Small intestine (tissue), 16 donors: Measurements from ENCODE around the gene NR1H2. TPM values are rescaled to one million over a fixed set of nuclear protein-coding genes. Genes with fewer than 3 reads are reported as not detected.

Source experiments
- DNase-seq, 2 donors: peaks; one replicate each; pipeline versions ENCODE4 v3.0.0 to v3.0.0-alpha.2; 2013
- FAIRE-seq: peaks from 2 replicates; lab custom pipeline; 2012; peaks lifted over from hg19 to GRCh38; lab: Jason Lieb, UNC
- H3K27ac ChIP-seq, 3 donors: one replicate each; pipeline ENCODE4 v1.5.1; 2013; ENCODE audit warnings: low read length in 2 of 3, mild to moderate bottlenecking in 2 of 3, control low read depth in 1 of 3, inconsistent platforms in 1 of 3, low read depth in 1 of 3, moderate library complexity in 1 of 3
- H3K27me3 ChIP-seq, 3 donors: one replicate each; pipeline ENCODE4 v1.6.1; 2013; ENCODE audit warnings: low read length in 3 of 3, inconsistent platforms in 1 of 3; ENCODE audit not compliant: control insufficient read depth in 3 of 3, insufficient read depth in 3 of 3
- H3K36me3 ChIP-seq, 3 donors: one replicate each; pipeline ENCODE4 v1.6.1; 2013; ENCODE audit warnings: low read length in 3 of 3, inconsistent platforms in 1 of 3, low read depth in 1 of 3, mild to moderate bottlenecking in 1 of 3, moderate library complexity in 1 of 3; ENCODE audit not compliant: control insufficient read depth in 3 of 3, insufficient read depth in 2 of 3
- H3K4me1 ChIP-seq, 3 donors: one replicate each; pipeline ENCODE4 v1.6.1; 2013; ENCODE audit warnings: low read length in 2 of 3, inconsistent platforms in 1 of 3, low read depth in 1 of 3, mild to moderate bottlenecking in 1 of 3, moderate library complexity in 1 of 3; ENCODE audit not compliant: control insufficient read depth in 3 of 3, insufficient read depth in 2 of 3
- H3K4me3 ChIP-seq, 3 donors: one replicate each; pipeline ENCODE4 v1.5.1; 2013; ENCODE audit warnings: low read length in 3 of 3, control low read depth in 1 of 3, inconsistent platforms in 1 of 3, low read depth in 1 of 3, mild to moderate bottlenecking in 1 of 3, moderate library complexity in 1 of 3
- H3K9me3 ChIP-seq, 2 donors: one replicate each; pipeline ENCODE4 v1.6.1; 2013; ENCODE audit warnings: low read depth in 1 of 2, low read length in 1 of 2; ENCODE audit not compliant: control insufficient read depth in 2 of 2, insufficient read depth in 1 of 2
- WGBS, 3 donors: extraction: QIAGEN DNeasy Blood & Tissue Kit; methylation state at CpG; one replicate each; pipeline ENCODE4 v1.1.7; 2013; 5-methylcytosine and 5-hydroxymethylcytosine counted together
- long read RNA-seq, 10 donors: transcript quantifications; one replicate each; lab custom pipeline, GENCODE V29; 2026
- polyA plus RNA-seq, 4 donors: library from polyadenylated mRNA; stranded (reverse) in 3 of 4; unstranded in 1 of 4; fragments of 200-250 nt in 3 of 4; fragments of 120-200 nt in 1 of 4; gene quantifications; one replicate each; pipeline versions ENCODE4 v1.2.1 to v1.2.3, GENCODE V29; 2013
- donor health status: healthy with polysubstance abuse.
- donor health status: control.
- donor health status: control.
- donor health status: Bipolar disorder and iron deficiency.
- donor health status: healthy.

NR1H2 gene
- polyA plus RNA-seq, result 10 to 100 TPM; 40.4 to 78.4 (median 62.7) TPM
- long read RNA-seq, donor 1, transcript NR1H2-201 (10 exons, 1,998 nt), result major isoform, 22 of 56 reads
- long read RNA-seq, donor 1, partial matches to known transcripts, result 14 of 56 reads
- long read RNA-seq, donor 1, other reads (novel, unspliced or antisense), result 15 of 56 reads
- long read RNA-seq, donor 2, partial matches to known transcripts, result 0 of 6 reads
- long read RNA-seq, donor 2, other reads (novel, unspliced or antisense), result 0 of 6 reads
- long read RNA-seq, donor 3, partial matches to known transcripts, result 0 of 6 reads
- long read RNA-seq, donor 3, other reads (novel, unspliced or antisense), result 0 of 6 reads
- long read RNA-seq, donor 4, result 0 reads
- long read RNA-seq, donor 5, partial matches to known transcripts, result 0 of 1 reads
- long read RNA-seq, donor 5, other reads (novel, unspliced or antisense), result 0 of 1 reads
- long read RNA-seq, donor 6, transcript NR1H2-201 (10 exons, 1,998 nt), result major isoform, 14 of 15 reads
- long read RNA-seq, donor 6, partial matches to known transcripts, result 0 of 15 reads
- long read RNA-seq, donor 6, other reads (novel, unspliced or antisense), result 0 of 15 reads
- long read RNA-seq, donor 7, transcript NR1H2-201 (10 exons, 1,998 nt), result major isoform, 16 of 18 reads
- long read RNA-seq, donor 7, partial matches to known transcripts, result 0 of 18 reads
- long read RNA-seq, donor 7, other reads (novel, unspliced or antisense), result 0 of 18 reads
- long read RNA-seq, donor 8, result 0 reads
- long read RNA-seq, donor 9, partial matches to known transcripts, result 0 of 4 reads
- long read RNA-seq, donor 9, other reads (novel, unspliced or antisense), result 0 of 4 reads
- long read RNA-seq, donor 10, transcript NR1H2-201 (10 exons, 1,998 nt), result major isoform, 8 of 10 reads
- long read RNA-seq, donor 10, partial matches to known transcripts, result 0 of 10 reads
- long read RNA-seq, donor 10, other reads (novel, unspliced or antisense), result 0 of 10 reads

DNA sequence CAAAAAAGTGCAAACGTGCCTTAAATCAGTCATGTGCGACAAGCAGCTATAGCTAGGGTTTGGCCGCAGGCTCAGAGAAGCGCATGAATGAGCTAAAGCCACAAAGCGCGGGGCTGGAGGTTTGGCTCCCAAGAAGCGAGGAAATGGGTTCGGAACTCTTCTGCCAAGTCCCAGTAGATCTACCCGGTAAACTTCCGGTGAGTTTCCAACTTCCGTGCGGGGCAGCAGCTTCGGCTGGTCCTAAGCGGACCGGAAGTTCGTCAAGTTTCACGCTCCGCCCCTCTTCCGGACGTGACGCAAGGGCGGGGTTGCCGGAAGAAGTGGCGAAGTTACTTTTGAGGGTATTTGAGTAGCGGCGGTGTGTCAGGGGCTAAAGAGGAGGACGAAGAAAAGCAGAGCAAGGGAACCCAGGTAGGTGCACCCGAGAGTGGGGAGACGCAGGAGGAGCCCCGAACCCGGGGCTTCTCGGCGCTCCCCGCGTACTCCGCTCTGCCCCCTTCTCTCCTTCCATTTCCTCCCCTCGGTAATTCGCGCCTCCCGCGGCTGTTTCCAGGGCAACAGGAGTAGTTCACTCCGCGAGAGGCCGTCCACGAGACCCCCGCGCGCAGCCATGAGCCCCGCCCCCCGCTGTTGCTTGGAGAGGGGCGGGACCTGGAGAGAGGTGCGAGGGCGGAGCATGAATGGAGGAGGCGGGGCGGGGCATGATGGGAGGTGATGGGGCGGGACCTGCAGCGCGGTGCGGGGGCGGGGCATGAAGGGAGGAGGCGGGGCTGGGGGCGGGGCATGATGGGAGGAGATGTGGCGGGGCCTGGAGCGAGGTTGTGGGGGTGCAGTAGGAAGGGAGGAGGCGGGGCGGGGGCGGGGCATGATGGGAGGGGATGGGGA, at the start of gene NR1H2:
TSS of gene NR1H2 (plus strand) at position 292 of the 885 bp plus-strand sequence. CDS start 1,149 bp downstream, outside the sequence.
- 1% methylated on average over 55 to 67 of the region's 67 CpGs for WGBS, 3 donors
- no peaks in the 10 kb centered on the region for H3K4me1 ChIP-seq
- no peaks in the 10 kb centered on the region for H3K9me3 ChIP-seq
- FAIRE-seq, result no peak
- peak within 1 kb of the TSS; percentile 80 to 92 (median 80) for H3K4me3 ChIP-seq
- peak; percentile 97 to 98 for DNase-seq
- H3K27me3 ChIP-seq, result no peaks in the 10 kb centered on the region
- peaks cover 6 to 42% (median 10%) of the 10 kb centered on the region in 3 donors for H3K36me3 ChIP-seq
- peak within 1 kb of the TSS; percentile 97 to 100 (median 98) for H3K27ac ChIP-seq

DNA sequence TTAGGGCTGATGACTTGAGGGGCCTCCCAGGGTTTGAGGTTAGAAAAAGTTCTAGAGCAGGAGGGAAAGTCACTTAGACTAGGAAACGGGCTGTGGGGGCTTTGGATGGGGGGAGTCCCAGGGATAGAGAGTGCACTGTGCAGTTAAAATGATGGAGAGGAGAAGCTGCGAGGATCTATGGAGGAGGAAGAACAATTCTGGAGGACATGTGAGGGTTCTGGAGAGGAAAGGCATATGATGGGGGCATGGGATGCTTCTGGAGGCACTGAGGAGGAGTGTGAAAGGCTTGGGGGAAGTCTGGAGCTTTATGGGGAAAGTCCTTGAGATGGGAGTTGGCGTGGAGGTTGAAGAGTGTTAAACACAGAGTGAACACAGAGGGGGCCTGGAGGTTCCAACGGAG, 49.2 kb upstream of the NR1H2 start:
- FAIRE-seq, result no peak
- H3K4me3 ChIP-seq, result no peak overlapping the region
- peaks cover 0 to 5% of the 10 kb centered on the region in 2 donors for H3K9me3 ChIP-seq
- WGBS, 3 donors, result 34 to 45% (median 40%) methylated on average over 3 to 4 of the region's 4 CpGs
- H3K27ac ChIP-seq, result no peak overlapping the region
- H3K27me3 ChIP-seq, result peaks cover 0 to 57% (median 17%) of the 10 kb centered on the region in 3 donors
- DNase-seq, result no peak
- H3K4me1 ChIP-seq, result peaks cover 3 to 34% (median 3%) of the 10 kb centered on the region in 3 donors
- H3K36me3 ChIP-seq, result no peaks in the 10 kb centered on the region

DNA sequence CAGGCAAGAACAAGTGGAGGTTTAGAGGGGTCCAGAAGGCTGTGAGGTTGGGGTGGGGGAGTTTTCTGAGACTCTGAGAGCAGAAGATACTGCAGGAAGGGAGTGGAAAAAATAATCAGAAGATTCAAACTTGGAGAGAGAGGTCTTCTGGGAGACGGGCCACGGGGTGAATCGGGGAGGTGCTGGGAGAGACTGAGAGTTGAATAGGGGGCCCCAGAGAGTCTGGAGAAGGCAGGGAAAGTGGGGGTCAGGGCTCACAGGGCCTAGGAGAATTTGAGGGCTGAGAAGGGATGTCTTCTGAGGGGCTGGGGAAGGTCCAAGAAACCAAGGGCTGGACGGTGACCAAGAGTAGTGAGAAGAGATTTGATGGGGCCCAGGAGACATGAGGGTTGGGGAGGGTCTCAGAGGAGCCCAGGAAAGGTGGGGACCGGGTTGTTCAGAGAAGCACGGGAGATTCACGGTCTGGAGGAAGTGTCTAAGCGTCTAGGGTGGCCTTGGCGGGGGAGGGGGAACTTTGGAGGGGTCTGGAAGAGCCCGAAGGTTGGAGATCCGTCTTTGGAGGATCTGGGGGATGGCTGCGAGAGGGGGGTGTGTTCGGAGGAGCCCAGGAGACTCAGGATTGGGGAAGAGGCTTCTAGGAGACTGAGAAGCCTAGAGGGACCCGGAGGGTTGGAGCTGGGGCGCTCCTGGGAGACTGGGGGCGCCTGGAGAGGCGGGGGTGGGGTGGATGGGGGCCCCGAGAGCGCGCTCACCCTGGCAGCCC, 48.6 kb upstream of the NR1H2 start:
- H3K36me3 ChIP-seq, result no peaks in the 10 kb centered on the region
- WGBS, 3 donors, result 12 to 18% (median 16%) methylated on average over 12 to 20 of the region's 20 CpGs
- no peak for DNase-seq
- peaks cover 3 to 40% (median 3%) of the 10 kb centered on the region in 3 donors for H3K4me1 ChIP-seq
- FAIRE-seq, result no peak
- H3K27ac ChIP-seq, result no peak overlapping the region
- H3K27me3 ChIP-seq, result peaks cover 0 to 63% (median 23%) of the 10 kb centered on the region in 3 donors
- peaks cover 0 to 5% of the 10 kb centered on the region in 2 donors for H3K9me3 ChIP-seq
- peak overlapping the region in 1 of 3 donors; percentile 50 for H3K4me3 ChIP-seq

DNA sequence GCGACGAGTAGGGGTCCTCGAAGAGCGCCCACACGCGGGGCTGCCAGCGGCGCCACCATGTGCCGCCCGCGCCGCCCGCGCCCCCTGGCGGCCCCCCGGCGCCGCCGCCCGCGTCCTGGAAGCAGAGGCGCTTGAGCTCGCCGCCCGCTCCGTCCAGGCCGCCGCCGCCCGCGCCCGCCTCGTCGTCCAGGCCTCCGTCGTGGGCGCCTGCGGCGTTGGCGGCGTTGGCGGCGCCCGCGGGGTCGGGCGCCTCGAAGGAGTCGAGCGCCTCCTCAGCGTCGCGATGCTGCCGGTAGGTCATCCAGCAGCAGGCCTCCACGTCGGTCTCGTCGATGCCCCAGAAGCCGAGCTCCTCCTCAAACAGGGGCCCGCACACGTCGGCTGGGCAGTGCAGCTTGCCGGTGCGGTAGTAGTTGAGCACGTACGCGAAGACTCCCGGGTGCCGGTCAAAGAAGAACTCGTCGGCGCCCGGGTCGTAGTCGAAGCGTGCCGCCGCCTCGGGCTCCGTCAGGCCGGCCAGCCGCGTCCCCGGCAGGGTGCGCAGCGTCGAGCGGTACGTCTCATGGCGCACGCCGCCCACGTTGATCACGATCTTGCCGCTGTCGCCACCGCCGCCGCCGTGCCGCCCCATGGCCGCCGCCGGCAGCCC, 47.9 kb upstream of the NR1H2 start:
- H3K36me3 ChIP-seq, result no peaks in the 10 kb centered on the region
- peaks cover 0 to 69% (median 23%) of the 10 kb centered on the region in 3 donors for H3K27me3 ChIP-seq
- peak overlapping the region in 1 of 3 donors; percentile 50 for H3K4me3 ChIP-seq
- peaks cover 3 to 47% (median 3%) of the 10 kb centered on the region in 3 donors for H3K4me1 ChIP-seq
- DNase-seq (peak in 1 of 2 donors; percentile 43), FAIRE-seq (no peak)
- H3K9me3 ChIP-seq, result peaks cover 0 to 5% of the 10 kb centered on the region in 2 donors
- H3K27ac ChIP-seq, result no peak overlapping the region
- WGBS, 3 donors, result 1 to 3% (median 1%) methylated on average over 41 to 104 of the region's 104 CpGs

DNA sequence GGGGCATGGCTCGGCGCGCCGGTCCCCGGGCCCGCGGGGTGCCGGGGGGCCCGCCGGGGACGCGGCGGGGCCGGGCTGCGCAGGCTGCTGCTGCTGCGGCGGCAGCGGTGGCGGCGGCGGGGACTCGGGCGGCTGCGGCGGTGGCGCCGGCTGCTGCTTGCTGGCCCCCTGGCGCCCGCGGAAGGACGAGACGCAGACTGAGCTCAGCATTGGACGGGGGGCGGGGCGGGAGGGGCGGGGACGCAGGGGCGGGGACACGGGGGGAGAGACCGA, 47.4 kb upstream of the NR1H2 start:
- peaks cover 0 to 69% (median 23%) of the 10 kb centered on the region in 3 donors for H3K27me3 ChIP-seq
- WGBS, 3 donors, result 2 to 4% (median 3%) methylated on average over 13 to 40 of the region's 40 CpGs
- peaks cover 0 to 5% of the 10 kb centered on the region in 2 donors for H3K9me3 ChIP-seq
- H3K4me1 ChIP-seq, result peaks cover 3 to 47% (median 3%) of the 10 kb centered on the region in 3 donors
- FAIRE-seq (no peak), DNase-seq (no peak)
- H3K27ac ChIP-seq, result no peak overlapping the region
- peak overlapping the region in 1 of 3 donors; percentile 50 for H3K4me3 ChIP-seq
- H3K36me3 ChIP-seq, result no peaks in the 10 kb centered on the region

DNA sequence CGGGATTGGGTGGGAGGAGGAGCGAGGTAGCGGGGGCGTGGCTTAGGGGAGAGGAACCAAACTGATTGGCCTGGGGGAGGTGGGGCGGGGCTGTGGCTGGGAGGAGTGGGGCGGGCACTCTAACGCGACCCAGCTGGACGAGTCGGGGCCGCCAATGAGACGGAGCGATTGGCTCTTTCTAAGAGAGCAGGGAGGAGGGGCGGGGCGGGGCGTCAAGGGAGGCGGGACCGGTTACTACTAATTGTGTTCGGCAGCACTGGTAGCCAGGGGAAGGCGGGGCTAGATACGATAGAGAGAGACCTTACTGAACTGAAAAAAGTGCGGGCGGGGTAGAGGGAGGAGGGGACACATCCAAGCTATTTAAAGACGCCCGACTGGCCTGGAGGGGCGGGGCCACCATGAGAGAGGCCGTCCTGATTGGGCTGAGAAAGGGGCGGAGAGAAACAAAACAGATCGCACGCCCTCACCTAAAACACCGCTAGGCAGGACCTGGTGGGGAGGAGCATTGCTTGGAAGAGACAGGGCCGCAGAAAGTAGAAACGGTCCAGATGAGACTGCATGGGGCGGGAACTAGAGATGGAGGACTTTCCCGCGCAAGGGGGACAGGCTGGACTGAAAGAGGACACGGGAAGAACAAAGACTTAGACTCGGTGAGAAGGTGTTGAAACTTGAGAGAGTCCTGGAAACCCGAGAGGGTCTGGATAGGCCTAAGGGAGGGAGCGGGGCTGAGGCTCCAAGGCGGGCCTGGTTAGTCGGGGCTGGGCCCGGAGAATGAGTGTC, 46.9 kb upstream of the NR1H2 start, which contains the start of gene KCNC3:
TSS of gene KCNC3 (minus strand) at position 232 of the 780 bp plus-strand sequence. CDS start 295 bp downstream, outside the sequence.
- Histone ChIP-seq H3K4me3 (peak within 1 kb of the TSS in 2 of 3 donors; percentile 24 to 50), H3K9me3 (peaks cover 0 to 5% of the 10 kb centered on the region in 2 donors), H3K27ac (peak within 1 kb of the TSS in 2 of 3 donors; percentile 35 to 47), H3K27me3 (peaks cover 0 to 69% (median 23%) of the 10 kb centered on the region in 3 donors), H3K36me3 (no peaks in the 10 kb centered on the region), H3K4me1 (peaks cover 3 to 52% (median 3%) of the 10 kb centered on the region in 3 donors)
- DNase-seq (peak; percentile 97), FAIRE-seq (no peak)
- 1 to 2% (median 1%) methylated on average over 43 of the region's 43 CpGs for WGBS, 3 donors
